ENCODE measurements around the gene RP2.

The RP2 gene

GRCh38 chrX:46841346-46841745, 4.5 kb downstream of the RP2 start:
- DNase-seq (ENCODE audit: low read depth in 2 of 3, low spot score in 2 of 3) = no peak

GRCh38 chrX:46844913-46845312, 8.1 kb downstream of the RP2 start:
- no peak for DNase-seq (ENCODE audit: low read depth in 2 of 3, low spot score in 2 of 3)

- DNase-seq (ENCODE audit: low read depth in 2 of 3, low spot score in 2 of 3) = no peak
These were observed 13.1 kb downstream of the RP2 start for GRCh38 chrX:46849933-46850332.

- DNase-seq (ENCODE audit: low read depth in 2 of 3, low spot score in 2 of 3) = no peak
These were observed 13.9 kb downstream of the RP2 start for GRCh38 chrX:46850771-46851170.

GRCh38 chrX:46856483-46856882, 19.6 kb downstream of the RP2 start:
- DNase-seq (ENCODE audit: low read depth in 2 of 3, low spot score in 2 of 3) = no peak

- no peak for DNase-seq (ENCODE audit: low read depth in 2 of 3, low spot score in 2 of 3)
These were observed 23.7 kb downstream of the RP2 start for GRCh38 chrX:46860557-46860956.

GRCh38 chrX:46863072-46863471, 26.2 kb downstream of the RP2 start:
- no peak for DNase-seq (ENCODE audit: low read depth in 2 of 3, low spot score in 2 of 3)

GRCh38 chrX:46864606-46865005, 27.8 kb downstream of the RP2 start:
- no peak for DNase-seq (ENCODE audit: low read depth in 2 of 3, low spot score in 2 of 3)

- no peak for DNase-seq (ENCODE audit: low read depth in 2 of 3, low spot score in 2 of 3)
These were observed 28.4 kb downstream of the RP2 start for GRCh38 chrX:46865281-46865680.

GRCh38 chrX:46866726-46867125, 29.9 kb downstream of the RP2 start:
- no peak for DNase-seq (ENCODE audit: low read depth in 2 of 3, low spot score in 2 of 3)

- DNase-seq (ENCODE audit: low read depth in 2 of 3, low spot score in 2 of 3) = no peak
These were observed 36.9 kb downstream of the RP2 start for GRCh38 chrX:46873746-46874145.

GRCh38 chrX:46876901-46877300, 40.1 kb downstream of the RP2 start:
- DNase-seq (ENCODE audit: low read depth in 2 of 3, low spot score in 2 of 3) = no peak

- DNase-seq (ENCODE audit: low read depth in 2 of 3, low spot score in 2 of 3) = no peak
These were observed 45.4 kb downstream of the RP2 start for GRCh38 chrX:46882266-46882665.

- no peak for DNase-seq (ENCODE audit: low read depth in 2 of 3, low spot score in 2 of 3)
These were observed 48.0 kb downstream of the RP2 start for GRCh38 chrX:46884799-46885198.

- DNase-seq (ENCODE audit: low read depth in 2 of 3, low spot score in 2 of 3) = no peak
These were observed 61.4 kb downstream of the RP2 start for GRCh38 chrX:46898207-46898606.

- peak in 2 of 3 experiments; percentile 9 to 13 for DNase-seq (ENCODE audit: low read depth in 2 of 3, low spot score in 2 of 3)
These were observed 66.8 kb downstream of the RP2 start for GRCh38 chrX:46903458-46904242.

GRCh38 chrX:46904626-46905025, 67.8 kb downstream of the RP2 start:
- no peak for DNase-seq (ENCODE audit: low read depth in 2 of 3, low spot score in 2 of 3)

GRCh38 chrX:46910415-46910814, 73.6 kb downstream of the RP2 start:
- DNase-seq (ENCODE audit: low read depth in 2 of 3, low spot score in 2 of 3) = no peak

GRCh38 chrX:46912098-46912602, 75.3 kb downstream of the RP2 start, which contains the start of gene JADE3:
Gene JADE3, plus strand, starts transcription at chrX:46912421. Its CDS starts 72,474 bp downstream, at chrX:46984895.
- no peak for DNase-seq (ENCODE audit: low read depth in 2 of 3, low spot score in 2 of 3)

- DNase-seq (ENCODE audit: low read depth in 2 of 3, low spot score in 2 of 3) = peak in 1 of 3 experiments; percentile 27
These were observed 76.0 kb downstream of the RP2 start for GRCh38 chrX:46912603-46913491.

GRCh38 chrX:46913667-46914066, 76.8 kb downstream of the RP2 start:
- DNase-seq (ENCODE audit: low read depth in 2 of 3, low spot score in 2 of 3) = no peak

- DNase-seq (ENCODE audit: low read depth in 2 of 3, low spot score in 2 of 3) = no peak
These were observed 79.4 kb downstream of the RP2 start for GRCh38 chrX:46916273-46916672.

Data from activated CD8-positive, alpha-beta memory T cell treated with anti-CD3 and anti-CD28 coated beads for 48 hours (primary cell).